Measurements from ENCODE around the gene KIRREL3.

Gene KIRREL3

GRCh38 chr11:127000291-127000968, at the start of gene KIRREL3:
TSS of gene KIRREL3 (minus strand) at chr11:127000770.
- peak; percentile 47 for DNase-seq

DNA sequence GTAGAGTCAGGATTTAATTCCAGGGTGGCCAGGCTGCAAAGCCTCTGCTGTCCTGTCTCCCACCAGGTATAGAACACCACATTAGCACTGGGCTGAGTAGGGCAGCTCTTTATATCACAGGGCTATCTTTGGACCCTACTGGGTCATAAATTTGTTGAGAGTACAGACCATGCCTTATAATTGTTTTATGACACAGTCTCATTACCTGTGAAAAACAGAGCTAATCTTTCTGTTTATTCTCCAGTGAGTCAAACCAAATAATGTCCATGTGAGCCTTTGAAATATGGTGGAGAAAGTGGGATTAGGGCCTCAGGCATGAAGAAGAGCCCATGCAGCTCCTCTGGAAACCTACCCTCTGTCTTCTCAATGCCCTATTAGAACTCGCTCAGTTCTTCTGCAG, 49.6 kb upstream of the KIRREL3 start:
- no peak for DNase-seq

DNA sequence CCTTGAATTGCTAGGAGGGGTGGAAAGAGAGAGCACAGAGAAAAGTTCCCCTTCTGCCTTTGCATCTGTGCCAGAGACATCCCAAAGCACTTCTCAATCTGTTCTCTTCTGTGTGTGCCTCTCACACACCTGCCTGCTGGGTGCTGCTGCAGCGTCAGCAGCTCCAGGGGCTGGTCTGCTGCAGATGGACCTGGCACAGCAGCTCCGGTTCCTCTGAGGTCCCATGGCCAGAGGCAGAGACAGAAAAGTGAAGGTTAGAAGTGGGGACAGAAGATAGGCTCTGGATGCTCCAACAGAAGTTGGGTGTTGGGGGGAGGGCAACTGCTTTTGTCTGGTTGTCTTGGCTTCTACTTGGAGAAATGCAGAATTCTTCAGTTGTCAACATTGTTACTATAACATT, 48.9 kb upstream of the KIRREL3 start:
- no peak for DNase-seq

DNA sequence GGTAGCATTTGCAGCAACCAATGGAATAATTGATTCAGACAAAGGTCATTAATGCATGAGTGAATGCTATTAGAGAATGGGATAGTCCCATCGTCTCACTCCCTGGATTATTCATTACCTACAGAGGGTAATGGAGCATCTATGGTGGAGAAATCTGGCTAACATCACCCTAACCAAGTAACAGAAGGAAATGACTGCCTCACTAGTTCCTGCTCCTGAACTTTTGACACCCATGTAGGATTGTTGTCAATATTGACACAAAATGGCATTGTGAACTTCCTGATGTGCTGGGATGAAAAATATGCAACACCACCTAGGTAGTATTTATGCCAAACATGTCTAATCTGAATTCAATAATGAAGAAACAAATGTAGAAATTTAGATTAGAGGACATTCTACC, 44.0 kb upstream of the KIRREL3 start:
- DNase-seq: no peak

GRCh38 chr11:127042445-127042844, 41.9 kb upstream of the KIRREL3 start:
- DNase-seq: no peak

DNA sequence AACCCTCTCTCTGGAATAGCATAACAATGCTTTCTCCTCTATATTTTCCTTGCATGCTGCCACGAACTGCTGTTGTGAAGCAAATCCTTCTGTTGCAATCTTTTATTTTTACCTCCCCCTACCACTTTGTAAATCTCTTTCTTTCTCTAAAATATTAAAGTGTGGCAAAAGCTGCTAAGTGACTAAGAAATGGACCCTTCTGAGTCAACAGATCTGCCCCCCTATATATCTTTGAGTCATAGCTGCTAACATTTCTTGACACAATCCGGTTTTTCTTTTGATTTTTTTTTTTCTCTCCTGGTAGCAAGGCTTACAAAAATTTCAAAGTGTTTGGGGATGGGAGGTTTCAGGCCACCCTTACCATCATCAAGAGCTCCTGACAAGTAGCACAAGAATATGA, 39.0 kb upstream of the KIRREL3 start:
- no peak for DNase-seq

GRCh38 chr11:127037596-127037995, 37.0 kb upstream of the KIRREL3 start:
- DNase-seq: no peak

DNA sequence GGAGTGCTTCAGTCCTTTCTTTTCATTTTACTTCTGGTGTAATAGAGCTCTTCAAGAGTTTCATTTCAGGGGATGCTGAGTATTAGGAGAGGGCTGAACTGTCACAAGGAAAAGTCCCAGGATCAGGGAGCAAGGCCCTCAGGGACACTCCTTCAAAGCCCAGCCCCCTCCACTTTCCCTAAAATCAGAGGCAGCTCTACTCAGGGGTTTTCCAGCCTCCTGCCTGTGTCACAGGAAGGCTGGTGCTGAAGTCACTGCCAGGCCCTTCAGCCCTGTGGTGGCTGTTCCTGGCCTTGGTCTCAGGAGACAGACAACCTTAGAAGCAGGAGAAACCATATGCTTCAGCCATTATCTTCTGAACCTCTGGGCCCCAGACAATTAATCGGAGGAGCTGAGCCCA, 36.4 kb upstream of the KIRREL3 start:
- DNase-seq: no peak

DNA sequence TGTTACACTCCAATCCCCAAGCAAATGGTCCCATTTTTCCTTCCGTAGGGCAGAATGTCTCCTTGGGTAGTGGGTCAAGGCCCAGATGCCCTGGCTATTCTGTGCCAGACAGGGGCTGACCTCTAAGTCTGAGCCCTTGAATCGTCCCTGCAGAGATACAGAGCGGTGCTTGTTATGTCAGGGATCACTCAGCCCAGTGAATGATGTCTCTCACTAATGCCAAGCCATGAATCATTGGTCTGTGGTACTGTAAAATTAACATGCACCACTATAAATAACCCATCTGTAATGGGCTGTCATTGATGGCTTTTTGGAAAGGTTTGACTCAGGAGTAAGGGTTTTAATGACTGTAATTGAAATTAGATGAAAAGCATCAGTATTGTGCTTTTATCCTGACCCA, 35.3 kb upstream of the KIRREL3 start:
- DNase-seq: no peak

- no peak for DNase-seq
Measured at GRCh38 chr11:127034973-127035372, 34.4 kb upstream of the KIRREL3 start.

- DNase-seq: no peak
Measured at GRCh38 chr11:127028648-127029047, 28.1 kb upstream of the KIRREL3 start.

- no peak for DNase-seq
Measured at GRCh38 chr11:127027789-127028188, 27.2 kb upstream of the KIRREL3 start.

GRCh38 chr11:127027000-127027399, 26.4 kb upstream of the KIRREL3 start:
- DNase-seq: no peak

DNA sequence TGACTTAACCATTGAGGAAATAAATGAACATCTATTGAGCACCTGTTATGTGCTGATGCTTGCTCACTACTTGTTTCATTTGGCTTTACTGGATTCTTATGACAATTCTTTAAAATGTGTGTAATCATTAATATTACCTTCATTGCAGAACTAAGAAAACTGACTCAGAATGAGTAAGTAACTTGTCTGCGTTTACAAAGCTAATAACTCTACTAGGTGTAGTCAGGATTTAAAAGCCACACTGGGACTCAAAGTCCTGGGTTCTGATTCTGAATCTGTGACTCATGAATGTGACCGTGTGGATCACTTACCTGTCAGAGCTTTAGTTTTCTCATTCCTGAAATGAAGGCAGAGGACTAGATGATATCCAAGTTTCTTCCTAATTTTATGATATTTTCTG, 23.4 kb upstream of the KIRREL3 start:
- no peak for DNase-seq

DNA sequence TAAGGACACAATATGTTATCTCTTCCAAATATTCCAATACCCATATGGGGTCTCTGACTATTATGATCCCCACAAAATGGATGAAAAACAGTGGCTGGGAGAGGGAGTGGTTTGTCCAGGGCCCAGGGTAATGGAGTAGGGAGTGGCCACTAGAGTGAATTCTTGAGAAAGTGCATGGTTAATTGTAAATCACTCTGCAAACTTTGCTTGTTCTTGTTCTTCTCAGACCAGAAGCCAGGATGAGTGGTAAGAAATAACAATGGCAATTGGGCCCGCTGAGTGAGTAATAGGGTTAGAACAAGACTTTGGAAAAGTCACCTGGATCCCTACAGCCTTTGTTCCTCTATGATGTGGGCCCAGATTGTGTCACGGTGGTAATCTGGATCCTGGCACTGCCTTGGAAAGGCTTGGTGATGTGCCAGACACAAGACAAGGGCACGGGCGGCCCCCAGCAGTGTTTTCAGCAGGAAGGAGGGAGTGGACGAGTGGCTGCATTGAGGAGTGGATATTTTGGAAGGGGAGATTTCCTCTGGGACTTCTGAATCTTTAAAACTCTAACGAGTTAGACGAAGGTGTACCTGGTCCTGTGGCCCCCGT, 18.2 kb upstream of the KIRREL3 start:
- no peak for DNase-seq

GRCh38 chr11:127017482-127017881, 16.9 kb upstream of the KIRREL3 start:
- no peak for DNase-seq

GRCh38 chr11:127013550-127013949, 13.0 kb upstream of the KIRREL3 start:
- DNase-seq: no peak

DNA sequence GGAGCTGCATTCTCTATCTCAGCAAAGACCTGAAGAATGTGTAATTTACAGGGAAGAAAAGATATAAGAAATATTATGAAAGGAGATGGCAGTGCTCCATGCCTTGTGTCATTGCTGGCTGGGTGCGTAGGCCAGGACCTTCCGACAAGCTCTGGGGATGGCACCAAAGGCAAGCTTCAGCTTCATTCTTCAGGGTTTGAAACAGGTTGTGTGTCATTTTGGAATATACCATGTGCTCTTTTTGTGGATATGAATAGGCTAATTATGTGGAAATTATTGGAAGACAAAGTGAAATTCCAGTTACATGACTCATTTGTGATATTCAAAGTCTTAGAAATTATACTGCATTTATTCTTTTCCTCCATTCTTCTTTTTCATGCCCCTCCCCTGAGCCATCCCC, 5.7 kb upstream of the KIRREL3 start:
- no peak for DNase-seq

DNA sequence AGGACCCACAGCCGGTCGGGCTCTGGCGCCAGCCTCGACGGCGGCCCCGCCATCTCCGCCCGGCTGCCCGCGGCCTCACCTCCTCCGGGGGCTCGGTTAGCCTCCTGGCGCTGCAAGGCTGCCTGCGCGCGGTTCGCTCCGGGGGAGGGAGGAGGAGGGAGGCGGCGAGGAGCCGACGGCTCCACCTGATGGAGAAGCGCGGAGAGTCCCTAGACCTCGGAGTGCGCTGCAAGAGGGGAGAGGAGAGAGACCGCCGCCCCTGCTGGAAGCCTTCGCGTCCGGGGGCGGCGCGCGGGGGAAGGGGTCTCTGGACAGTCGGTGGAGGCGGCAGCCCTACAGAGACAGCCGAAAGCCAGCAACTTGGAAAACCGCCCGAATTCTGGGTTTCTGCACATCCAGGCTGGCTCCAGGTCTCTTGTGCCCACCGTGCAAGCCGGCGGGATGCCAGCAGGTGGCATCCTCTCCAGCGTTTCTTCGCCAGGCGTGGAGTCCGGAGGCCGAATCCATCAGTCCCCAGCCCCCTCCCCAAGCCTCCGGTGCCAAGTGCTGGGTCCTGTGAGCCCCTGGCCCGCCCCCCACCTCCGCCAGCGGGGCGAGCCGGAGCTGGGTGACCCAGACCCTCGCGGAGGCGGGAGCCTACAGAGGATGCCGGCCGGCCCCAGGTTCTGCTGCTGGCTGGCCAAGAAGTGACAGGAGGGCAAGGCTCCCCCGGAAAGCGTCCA, 2.9 kb upstream of the KIRREL3 start:
- DNase-seq: peak; percentile 94

DNA sequence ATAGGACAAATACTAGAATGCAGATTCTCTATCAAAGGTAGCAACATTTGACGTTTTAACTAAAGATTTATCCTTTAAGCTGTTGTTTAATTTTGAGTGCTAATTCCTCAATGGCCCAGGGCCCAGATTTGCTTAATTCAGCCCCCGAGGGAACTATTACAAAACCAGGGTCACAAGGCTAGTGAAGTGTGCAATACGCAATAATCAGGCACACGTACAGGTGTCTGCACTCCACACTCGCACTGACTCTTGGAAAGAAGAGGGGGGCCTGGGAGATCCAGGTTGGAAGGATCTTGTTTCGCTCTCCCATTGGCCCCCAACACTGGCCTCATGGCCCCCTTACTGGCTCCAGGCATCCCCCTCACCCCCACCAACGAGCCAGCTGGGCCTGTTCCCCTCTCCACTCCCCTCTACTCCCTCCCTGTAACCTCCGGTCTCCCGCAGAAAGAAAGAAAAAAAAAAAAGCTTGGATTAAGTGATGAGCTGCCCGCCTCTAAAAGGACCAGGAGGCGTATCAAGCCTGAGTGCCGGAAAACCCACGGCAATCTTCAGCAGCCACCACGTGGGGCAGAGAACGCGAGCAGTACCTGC, 2.2 kb upstream of the KIRREL3 start:
- DNase-seq: no peak

DNA sequence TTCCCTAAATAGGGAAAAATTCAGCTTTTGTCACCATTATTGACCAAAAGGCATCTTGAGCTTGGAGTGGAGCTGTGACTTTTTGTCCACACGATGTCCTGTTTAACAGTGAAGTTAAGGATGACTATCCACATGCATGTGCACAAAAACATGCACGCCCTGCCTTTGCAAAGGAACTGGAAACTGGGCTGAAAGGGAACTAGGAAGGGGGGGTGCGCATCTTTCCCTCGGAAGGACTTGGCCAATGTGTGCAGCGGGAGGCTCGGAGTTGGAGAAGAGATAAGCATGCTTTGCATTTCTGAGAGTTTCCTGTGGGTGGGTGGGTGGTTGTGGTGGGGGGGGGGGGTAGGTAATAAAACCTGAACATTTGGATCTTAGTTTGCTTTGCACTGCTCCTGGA, 411 bp upstream of the KIRREL3 start:
- no peak for DNase-seq

DNA sequence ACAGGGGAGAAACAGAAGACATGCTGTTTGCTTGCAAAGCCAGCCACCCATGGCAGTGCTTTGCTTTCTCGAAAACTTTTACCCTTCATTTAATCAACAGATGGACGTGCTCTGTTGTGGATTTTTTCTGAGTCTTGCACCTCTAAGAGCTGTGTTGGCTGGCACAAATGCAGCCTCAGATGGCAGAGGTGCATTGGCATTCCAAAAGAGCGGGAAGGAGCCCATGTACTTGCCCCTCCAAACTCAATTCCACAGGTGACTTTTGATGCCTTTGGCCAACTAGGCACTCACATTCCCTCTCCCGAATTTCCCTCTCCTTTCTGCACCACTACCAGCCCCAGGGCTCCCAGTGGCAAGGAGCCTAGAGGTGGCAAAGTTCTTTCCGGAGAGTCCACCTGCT, 1.2 kb downstream of the KIRREL3 start:
- DNase-seq: no peak

- DNase-seq: no peak
Measured at GRCh38 chr11:126997641-126998040, 2.9 kb downstream of the KIRREL3 start.

DNA sequence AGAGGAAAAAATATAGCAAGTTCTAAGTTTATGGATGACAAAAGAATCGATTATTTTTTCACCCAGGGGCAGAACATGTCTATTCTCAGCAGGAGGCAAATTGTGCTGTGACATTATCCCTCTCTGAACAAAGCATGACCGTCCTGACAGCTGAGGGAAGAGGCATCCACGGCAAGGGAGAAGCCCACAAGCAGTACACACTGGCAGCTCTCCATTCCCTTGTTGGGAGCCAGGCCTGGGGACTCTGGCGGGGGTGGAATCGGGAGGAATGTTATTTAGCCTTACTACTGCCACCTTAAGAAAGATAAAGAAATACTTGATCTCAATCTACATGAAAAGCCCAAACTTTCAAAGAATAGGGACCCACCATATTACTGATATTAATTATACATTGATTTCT, 3.4 kb downstream of the KIRREL3 start:
- DNase-seq: no peak

Data from NCI-H1105 (cell line).